Sigmoid colon (tissue), 7 donors: Measurements from ENCODE around the gene AFTPH. TPM values are rescaled to one million over a fixed set of nuclear protein-coding genes. Genes with fewer than 3 reads are reported as not detected.
A peak's percentile ranks its signal among the peaks of the same experiment; 100 is the strongest.

ENCODE experiments used
- DNase-seq: peaks from one replicate; pipeline ENCODE4 v3.0.0-alpha.2; 2019
- H3K27ac ChIP-seq, 4 donors: fragments of 200-600 bp; sonication (generic); one replicate each; pipeline ENCODE4 v1.5.1; 2016 to 2019; ENCODE audit warnings: mild to moderate bottlenecking in 1 of 4
- H3K27me3 ChIP-seq, 3 donors: fragments of 200-600 bp; sonication (generic); one replicate each; pipeline ENCODE4 v1.5.1; 2019; ENCODE audit warnings: mild to moderate bottlenecking in 1 of 3
- H3K36me3 ChIP-seq, 4 donors: fragments of 200-600 bp; sonication (generic); one replicate each; pipeline ENCODE4 v1.5.1; 2016 to 2019
- H3K4me1 ChIP-seq, 4 donors: fragments of 200-600 bp; sonication (generic); one replicate each; pipeline ENCODE4 v1.5.1; 2017 to 2019
- H3K4me3 ChIP-seq, 4 donors: fragments of 200-600 bp; sonication (generic); one replicate each; pipeline ENCODE4 v1.5.1; 2017 to 2019; ENCODE audit warnings: mild to moderate bottlenecking in 2 of 4, moderate library complexity in 1 of 4
- H3K9me3 ChIP-seq, 4 donors: fragments of 200-600 bp in 3 of 4; sonication (generic) in 3 of 4; one replicate each; pipeline versions ENCODE4 v1.5.1 to v1.6.1; 2013 to 2019
- EP300 ChIP-seq, 4 donors: sonication (generic); formaldehyde crosslinking; IDR thresholded peaks; one replicate each; pipeline ENCODE4 v1.6.1; 2017; ENCODE audit warnings: antibody characterized with exemption in 4 of 4
- POLR2A ChIP-seq, 2 donors: fragments of 450-650 bp; IDR thresholded peaks; one replicate each; pipeline ENCODE4 v1.6.1; 2016; ENCODE audit warnings: antibody characterized with exemption in 2 of 2, mild to moderate bottlenecking in 2 of 2, moderate library complexity in 2 of 2
- POLR2AphosphoS5 ChIP-seq, 4 donors: sonication (generic); formaldehyde crosslinking; IDR thresholded peaks; one replicate each; pipeline ENCODE4 v1.6.1; 2017; ENCODE audit warnings: antibody characterized with exemption in 4 of 4
- whole genome bisulfite sequencing, 2 donors: extraction: QIAGEN DNeasy Blood & Tissue Kit; methylation state at CpG; one replicate each; pipeline ENCODE4 v1.1.7; 2013; 5-methylcytosine and 5-hydroxymethylcytosine counted together
- intact Hi-C: fragments of 100-400 bp; cut with DNase I; formaldehyde crosslinking; loops from one replicate; pipeline ENCODE4 v1.15.1; 2023
- polyA plus RNA-seq, 3 donors: library from polyadenylated mRNA; stranded (reverse); fragments of 200-250 nt; gene quantifications; one replicate each; pipeline ENCODE4 v1.2.3, GENCODE V29; 2013
- total RNA-seq, 4 donors: library from RNA; depleted of rRNA; stranded (reverse); fragments of >200 nt; gene quantifications; one replicate each; pipeline ENCODE4 v1.1.0, GENCODE V29; 2016
- TF ChIP-seq, protein P1 (sequence below), 4 experiments: fragments of 450-650 bp in 3 of 4; fragments of 200-600 bp in 1 of 4; IDR thresholded peaks; one replicate each; pipeline ENCODE4 v1.5.1; 2016 to 2019; ENCODE audit warnings: antibody characterized with exemption in 4 of 4, mild to moderate bottlenecking in 3 of 4, moderate library complexity in 2 of 4
- donor health status: healthy with polysubstance abuse.
- donor health status: Bipolar disorder and iron deficiency.
- donor health status: healthy.

Gene AFTPH
- total and polyA plus RNA-seq, 7 donors: 35.7 to 60.1 (median 43.5) TPM

DNA sequence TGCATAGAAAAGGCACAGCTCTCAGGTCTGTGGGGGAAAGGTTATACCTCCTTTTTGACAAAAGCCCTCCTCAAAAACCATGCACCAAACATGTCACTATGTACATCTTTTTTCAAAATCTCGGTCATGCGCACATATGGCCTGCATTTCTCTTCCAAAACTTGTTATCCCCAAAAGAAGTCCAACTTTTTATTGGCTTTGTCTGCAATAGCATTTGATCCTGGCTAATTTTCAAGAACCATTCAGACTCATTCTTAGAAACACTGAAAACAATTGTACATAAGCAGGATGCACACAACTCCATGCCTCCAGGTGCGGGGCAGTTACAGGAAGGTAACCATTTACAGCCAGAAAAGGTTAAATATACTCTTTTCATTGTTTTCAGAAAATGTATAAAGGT is 107.6 kb downstream of the AFTPH start:
- peaks cover 7 to 30% (median 13%) of the 10 kb centered on the region in 4 donors for H3K36me3 ChIP-seq
- peak; percentile 12 for DNase-seq
- H3K27ac ChIP-seq: no peak overlapping the region
- intact Hi-C loops: no loop called here
- no peak overlapping the region for H3K4me3 ChIP-seq
- TF ChIP-seq, protein P1, sequence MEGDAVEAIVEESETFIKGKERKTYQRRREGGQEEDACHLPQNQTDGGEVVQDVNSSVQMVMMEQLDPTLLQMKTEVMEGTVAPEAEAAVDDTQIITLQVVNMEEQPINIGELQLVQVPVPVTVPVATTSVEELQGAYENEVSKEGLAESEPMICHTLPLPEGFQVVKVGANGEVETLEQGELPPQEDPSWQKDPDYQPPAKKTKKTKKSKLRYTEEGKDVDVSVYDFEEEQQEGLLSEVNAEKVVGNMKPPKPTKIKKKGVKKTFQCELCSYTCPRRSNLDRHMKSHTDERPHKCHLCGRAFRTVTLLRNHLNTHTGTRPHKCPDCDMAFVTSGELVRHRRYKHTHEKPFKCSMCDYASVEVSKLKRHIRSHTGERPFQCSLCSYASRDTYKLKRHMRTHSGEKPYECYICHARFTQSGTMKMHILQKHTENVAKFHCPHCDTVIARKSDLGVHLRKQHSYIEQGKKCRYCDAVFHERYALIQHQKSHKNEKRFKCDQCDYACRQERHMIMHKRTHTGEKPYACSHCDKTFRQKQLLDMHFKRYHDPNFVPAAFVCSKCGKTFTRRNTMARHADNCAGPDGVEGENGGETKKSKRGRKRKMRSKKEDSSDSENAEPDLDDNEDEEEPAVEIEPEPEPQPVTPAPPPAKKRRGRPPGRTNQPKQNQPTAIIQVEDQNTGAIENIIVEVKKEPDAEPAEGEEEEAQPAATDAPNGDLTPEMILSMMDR (IDR thresholded peaks at IDR 0.05): no peak
- TF ChIP-seq EP300 (IDR thresholded peaks at IDR 0.05) (no peak), POLR2A (IDR thresholded peaks at IDR 0.05) (no peak), POLR2AphosphoS5 (IDR thresholded peaks at IDR 0.05) (no peak)
- H3K9me3 ChIP-seq: no peaks in the 10 kb centered on the region
- no peaks in the 10 kb centered on the region for H3K27me3 ChIP-seq
- H3K4me1 ChIP-seq: peaks cover 0 to 46% (median 35%) of the 10 kb centered on the region in 4 donors
- WGBS, 2 donors: 92 to 97% methylated on average over 3 of the region's 3 CpGs

DNA sequence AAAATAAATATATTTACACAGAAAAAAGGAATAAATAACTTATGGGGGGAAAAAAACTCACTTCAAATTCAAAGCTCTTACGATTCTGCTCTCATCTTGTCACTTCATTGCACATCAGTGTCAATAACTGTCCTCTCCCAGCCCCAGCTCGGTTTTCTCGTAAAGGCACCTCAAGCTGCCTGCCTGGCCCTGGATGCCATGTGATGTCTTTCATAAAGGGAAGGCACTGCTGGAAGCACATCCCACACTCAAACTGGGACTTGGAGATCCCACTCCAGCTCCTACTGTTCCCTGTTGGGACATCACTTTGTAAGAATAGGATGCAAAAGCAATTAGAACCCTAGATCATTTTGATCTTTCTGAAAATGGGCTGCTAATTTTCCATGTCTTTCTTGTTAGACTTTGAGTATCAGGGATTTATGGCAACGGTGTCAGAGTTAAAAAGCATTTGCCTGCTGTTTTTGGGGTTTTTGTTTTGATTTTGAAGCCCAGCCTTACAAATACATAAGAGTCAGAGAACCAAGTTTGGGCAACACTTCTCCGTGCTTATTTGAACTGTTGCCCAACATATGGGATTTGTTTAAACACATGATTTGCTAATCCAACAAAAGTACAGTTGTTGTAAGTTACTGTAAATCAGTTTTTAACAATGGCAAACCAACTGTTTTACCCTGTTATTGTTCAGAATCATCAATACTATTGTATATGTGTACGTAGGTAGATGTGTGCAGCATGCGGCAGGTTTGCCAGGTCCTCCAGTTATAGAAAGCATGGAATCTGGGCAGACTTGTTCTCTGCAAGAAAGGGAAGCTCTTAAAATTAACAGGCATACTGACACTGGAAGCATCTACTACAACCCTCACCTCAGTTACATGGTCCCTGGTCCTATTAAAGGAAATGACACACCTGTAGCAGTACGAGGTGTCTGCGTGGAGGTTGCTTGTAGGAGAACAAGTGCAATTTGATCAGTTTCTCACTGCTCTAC is 109.0 kb downstream of the AFTPH start:
- TF ChIP-seq POLR2A (IDR thresholded peaks at IDR 0.05): no peak
- no peak for TF ChIP-seq EP300 (IDR thresholded peaks at IDR 0.05)
- TF ChIP-seq POLR2AphosphoS5 (IDR thresholded peaks at IDR 0.05): no peak
- TF ChIP-seq, protein P1 (IDR thresholded peaks at IDR 0.05): no peak
- DNase-seq: peak; percentile 61
- Histone ChIP-seq H3K36me3 (peaks cover 7 to 30% (median 13%) of the 10 kb centered on the region in 4 donors), H3K4me3 (no peak overlapping the region), H3K9me3 (no peaks in the 10 kb centered on the region), H3K27ac (no peak overlapping the region), H3K27me3 (no peaks in the 10 kb centered on the region), H3K4me1 (peaks cover 0 to 45% (median 27%) of the 10 kb centered on the region in 4 donors)
- WGBS, 2 donors: 85 to 89% methylated on average over 9 of the region's 9 CpGs
- intact Hi-C loops: no loop called here

DNA sequence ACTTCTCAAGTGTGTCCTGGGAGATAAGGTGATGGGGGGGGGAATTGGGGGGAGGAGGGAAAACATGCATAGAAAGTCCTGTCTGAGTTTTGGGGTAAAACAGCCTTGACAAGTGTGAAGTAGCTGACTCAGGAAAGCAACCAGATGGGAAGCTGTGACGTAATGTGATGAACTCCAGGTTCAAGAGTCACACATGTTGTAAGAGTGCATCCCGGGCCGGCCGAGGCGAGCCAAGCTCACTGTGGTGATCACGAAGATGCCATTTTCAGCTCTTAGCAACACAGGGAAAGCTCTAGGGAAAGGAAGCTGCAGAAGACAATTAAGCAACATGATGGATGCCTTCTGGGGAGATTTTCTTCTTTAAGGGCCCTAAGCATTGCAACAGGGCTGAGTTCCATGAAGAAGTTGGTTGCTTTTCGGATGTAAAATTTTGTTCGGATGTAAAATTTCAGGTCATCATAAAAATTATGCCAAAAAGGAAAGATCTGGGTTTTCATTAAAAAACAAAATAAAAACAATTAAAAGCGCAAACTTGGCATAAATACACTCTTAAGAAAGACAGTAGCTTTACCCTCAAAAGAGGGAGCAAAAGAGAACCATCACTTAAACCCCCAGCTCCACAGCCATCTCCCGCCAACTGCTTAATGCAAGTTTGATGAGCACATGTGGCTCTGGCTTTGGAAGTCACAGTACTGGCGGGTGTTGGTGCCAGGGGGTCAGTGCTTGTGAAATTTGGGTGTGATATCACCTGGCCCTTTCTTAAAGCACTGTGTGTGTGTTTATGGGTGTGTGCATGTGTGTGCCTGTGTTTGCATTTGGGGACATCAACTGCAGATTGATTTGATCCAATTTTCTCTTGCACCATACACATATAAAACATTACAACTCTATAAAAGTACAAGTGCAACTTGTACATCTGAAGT is 110.5 kb downstream of the AFTPH start:
- Histone ChIP-seq H3K9me3 (no peaks in the 10 kb centered on the region), H3K4me1 (peaks cover 0 to 45% (median 21%) of the 10 kb centered on the region in 4 donors), H3K27me3 (no peaks in the 10 kb centered on the region), H3K27ac (no peak overlapping the region), H3K4me3 (no peak overlapping the region), H3K36me3 (peaks cover 7 to 30% (median 13%) of the 10 kb centered on the region in 4 donors)
- TF ChIP-seq POLR2AphosphoS5 (IDR thresholded peaks at IDR 0.05): peak in 3 of 4 donors; percentile 25 to 42 (median 39)
- TF ChIP-seq EP300 (IDR thresholded peaks at IDR 0.05): no peak
- 86 to 90% methylated on average over 11 of the region's 11 CpGs for WGBS, 2 donors
- intact Hi-C loops: no loop called here
- peak; percentile 80 for DNase-seq

DNA sequence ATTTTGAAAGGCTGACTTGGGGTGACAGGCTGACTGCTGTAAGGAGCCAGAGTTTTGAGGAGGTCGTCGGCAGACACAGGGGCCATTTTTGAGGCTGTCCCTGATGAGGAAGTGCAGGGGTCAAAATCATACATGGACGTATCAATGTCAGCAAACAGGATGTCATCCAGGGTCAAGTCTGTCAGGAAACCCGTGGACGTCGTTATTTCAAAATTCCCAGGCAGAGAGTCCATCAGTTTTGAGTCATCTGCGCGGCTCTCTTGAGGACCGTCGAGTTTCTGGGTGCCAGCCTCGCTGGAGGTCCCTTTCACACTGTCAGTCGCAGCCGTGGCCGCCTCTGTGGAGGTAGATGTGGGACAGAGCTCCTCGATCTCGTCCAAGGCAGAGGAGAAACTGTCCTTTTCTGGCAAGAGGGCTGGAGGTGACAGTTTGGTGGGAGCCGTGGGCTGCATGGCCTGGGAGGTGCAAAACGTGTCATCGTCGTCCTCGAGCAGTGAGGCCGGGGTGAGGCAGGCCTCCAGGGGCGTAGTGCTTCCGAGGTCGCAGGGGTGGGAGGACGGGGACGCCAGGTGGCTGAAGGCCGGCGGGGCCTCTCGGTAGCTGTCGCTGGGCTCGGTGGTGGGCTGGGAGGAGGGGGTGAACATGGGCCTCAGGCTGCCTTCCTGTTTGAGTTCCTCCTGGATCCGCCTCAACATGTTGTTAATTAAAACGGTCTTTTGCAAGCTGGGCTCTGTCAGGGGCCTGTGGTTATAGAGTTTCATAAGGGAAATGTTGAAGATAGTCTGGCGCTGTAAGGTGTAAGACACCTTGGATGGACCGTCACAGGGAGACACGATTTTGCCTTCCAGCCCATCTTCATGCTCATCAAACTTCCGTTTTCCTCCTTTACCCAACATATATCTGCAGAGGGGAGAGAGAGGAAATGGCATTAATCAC is 112.1 kb downstream of the AFTPH start:
- TF ChIP-seq POLR2A (IDR thresholded peaks at IDR 0.05) (no peak), EP300 (IDR thresholded peaks at IDR 0.05) (no peak), POLR2AphosphoS5 (IDR thresholded peaks at IDR 0.05) (no peak)
- TF ChIP-seq, protein P1 (IDR thresholded peaks at IDR 0.05): no peak
- Histone ChIP-seq H3K27me3 (no peaks in the 10 kb centered on the region), H3K4me3 (no peak overlapping the region), H3K4me1 (peaks cover 0 to 61% (median 33%) of the 10 kb centered on the region in 4 donors), H3K36me3 (peaks cover 7 to 23% (median 10%) of the 10 kb centered on the region in 4 donors), H3K9me3 (no peaks in the 10 kb centered on the region), H3K27ac (no peak overlapping the region)
- 63 to 89% methylated on average over 38 of the region's 38 CpGs for WGBS, 2 donors
- intact Hi-C loops: no loop called here
- DNase-seq: peak; percentile 40
